Prostate gland (tissue), 2 donors: ENCODE results near the gene UBE4B.

ENCODE experiments used
- CTCF ChIP-seq, 4 experiments: fragments of 200-600 bp in 2 of 4; fragments of 450-650 bp in 2 of 4; sonication (generic) in 2 of 4; IDR thresholded peaks; 1 replicate in 3 of 4; 2 replicates in 1 of 4; pipeline ENCODE4 v1.5.1; 2016 to 2019; ENCODE audit warnings: antibody characterized with exemption in 4 of 4, mild to moderate bottlenecking in 2 of 4, moderate library complexity in 2 of 4
- POLR2AphosphoS5 ChIP-seq: sonication (generic); formaldehyde crosslinking; IDR thresholded peaks from one replicate; pipeline ENCODE4 v1.6.1; 2017; ENCODE audit warnings: antibody characterized with exemption

GRCh38 chr1:10200620-10201019, 167.9 kb downstream of the UBE4B start:
- TF ChIP-seq POLR2AphosphoS5: no peak
- TF ChIP-seq CTCF (IDR thresholded peaks at IDR 0.05): no peak
